H1 (cell line): ENCODE measurements around the gene SAFB. TPM values are rescaled to one million over a fixed set of nuclear protein-coding genes. Genes with fewer than 3 reads are reported as not detected.
"Not testable (repeated sequence)": the region's sequence is repeated elsewhere in the genome, so short reads cannot be mapped to it uniquely, and the experiment has no call there.

ENCODE experiments used
- CTCF ChIA-PET: fragments of 300-600 bp; sonication (Branson Sonifier 250); formaldehyde crosslinking; loops from one replicate; lab custom pipeline; 2021; ENCODE audit not compliant: partially characterized antibody; lab: Charles Lee
- POLR2A ChIA-PET: fragments of 300-600 bp; sonication (Branson Sonifier 250); formaldehyde crosslinking; loops from one replicate; lab custom pipeline; 2021; ENCODE audit warnings: inconsistent platforms; ENCODE audit not compliant: partially characterized antibody; lab: Charles Lee
- DNase-seq, 2 experiments: peaks; one replicate each; pipeline versions ENCODE4 v3.0.0 to v3.0.0-alpha.2; 2010 to 2022; ENCODE audit warnings: low spot score in 2 of 2, low read depth in 1 of 2, mixed read lengths in 1 of 2
- FAIRE-seq: peaks from 2 replicates; lab custom pipeline; 2011; peaks lifted over from hg19 to GRCh38; lab: Jason Lieb, UNC
- H2AFZ ChIP-seq: 2 replicates; pipeline ENCODE4 v1.8.1; 2012; ENCODE audit warnings: low read length, inconsistent platforms
- H2AK5ac ChIP-seq: 2 replicates; pipeline ENCODE4 v1.6.1; 2013; ENCODE audit warnings: low read depth, low read length
- H2BK120ac ChIP-seq: replicated peaks from 2 replicates; pipeline ENCODE3; 2013; ENCODE audit warnings: low read depth, low read length, inconsistent platforms
- H2BK12ac ChIP-seq: 2 replicates; pipeline ENCODE4 v1.6.1; 2013; ENCODE audit warnings: low read depth, low read length
- H2BK15ac ChIP-seq: 2 replicates; pipeline ENCODE4 v1.6.1; 2013; ENCODE audit warnings: low read length
- H2BK20ac ChIP-seq: 2 replicates; pipeline ENCODE4 v1.6.1; 2013; ENCODE audit warnings: low read length
- H2BK5ac ChIP-seq: 2 replicates; pipeline ENCODE4 v1.6.1; 2013; ENCODE audit warnings: low read depth, low read length
- H3K14ac ChIP-seq: 2 replicates; pipeline ENCODE4 v1.6.1; 2013; ENCODE audit warnings: inconsistent platforms; ENCODE audit not compliant: insufficient read length
- H3K18ac ChIP-seq: 2 replicates; pipeline ENCODE4 v1.6.1; 2013; ENCODE audit warnings: low read length; ENCODE audit errors: extremely low read depth
- H3K23ac ChIP-seq: 2 replicates; pipeline ENCODE4 v1.6.1; 2013; ENCODE audit warnings: inconsistent platforms; ENCODE audit not compliant: insufficient read length
- H3K23me2 ChIP-seq: 2 replicates; pipeline ENCODE4 v1.6.1; 2013; ENCODE audit warnings: low read depth, low read length
- H3K27ac ChIP-seq: 2 replicates; pipeline ENCODE4 v1.6.1; 2011; ENCODE audit warnings: low read depth, low read length, inconsistent platforms
- H3K27me3 ChIP-seq, 4 experiments: replicated peaks in 1 of 4; 1 replicate in 1 of 4; 2 replicates in 3 of 4; pipeline versions ENCODE4 v1.6.1 to v1.8.1; 2011 to 2013; ENCODE audit warnings: low read length in 3 of 4, mild to moderate bottlenecking in 3 of 4, inconsistent platforms in 2 of 4, mixed read lengths in 2 of 4, moderate library complexity in 1 of 4; ENCODE audit not compliant: control insufficient read depth in 3 of 4, insufficient read depth in 3 of 4; ENCODE audit errors: extremely low read depth in 1 of 4
- H3K36me3 ChIP-seq, 4 experiments: 2 replicates each; pipeline versions ENCODE4 v1.6.1 to v1.8.1; 2011 to 2013; ENCODE audit warnings: mild to moderate bottlenecking in 4 of 4, low read length in 3 of 4, moderate library complexity in 2 of 4, control low read depth in 1 of 4, inconsistent platforms in 1 of 4; ENCODE audit not compliant: insufficient read depth in 4 of 4, control insufficient read depth in 2 of 4
- H3K4ac ChIP-seq: replicated peaks from 2 replicates; pipeline ENCODE3; 2013; ENCODE audit warnings: low read length, low read depth, mixed read lengths, inconsistent platforms; ENCODE audit not compliant: insufficient read length
- H3K4me1 ChIP-seq, 4 experiments: replicated peaks in 1 of 4; 1 replicate in 1 of 4; 2 replicates in 3 of 4; pipeline versions ENCODE4 v1.6.1 to v1.8.1; 2011 to 2013; ENCODE audit warnings: low read length in 3 of 4, inconsistent platforms in 2 of 4, mixed read lengths in 1 of 4; ENCODE audit not compliant: insufficient read depth in 4 of 4, control insufficient read depth in 3 of 4
- H3K4me2 ChIP-seq, 2 experiments: 2 replicates each; pipeline versions ENCODE4 v1.6.1 to v1.8.1; 2011 to 2013; ENCODE audit warnings: low read depth in 2 of 2, low read length in 2 of 2, control low read depth in 1 of 2, inconsistent platforms in 1 of 2, mild to moderate bottlenecking in 1 of 2; ENCODE audit not compliant: insufficient read depth in 1 of 2
- H3K4me3 ChIP-seq, 4 experiments: fragments of 200-600, 300-600 bp in 1 of 4; sonication (generic), shearing (Covaris generic), sonication (Bioruptor Twin) in 1 of 4; 2 replicates each; pipeline versions ENCODE4 v1.5.1 to v1.8.1; 2011 to 2016; ENCODE audit warnings: low read length in 4 of 4, low read depth in 3 of 4, control low read depth in 2 of 4, inconsistent platforms in 2 of 4, mild to moderate bottlenecking in 2 of 4, mixed read lengths in 1 of 4, moderate library complexity in 1 of 4; ENCODE audit not compliant: insufficient read depth in 2 of 4; ENCODE audit errors: extremely low read depth in 1 of 4
- H3K56ac ChIP-seq: replicated peaks from 2 replicates; pipeline ENCODE3; 2013; ENCODE audit warnings: low read depth, mild to moderate bottlenecking, mixed read lengths, low read length, inconsistent platforms; ENCODE audit not compliant: insufficient read length
- H3K79me1 ChIP-seq: 2 replicates; pipeline ENCODE4 v1.6.1; 2013; ENCODE audit warnings: low read depth, low read length, control low read depth
- H3K79me2 ChIP-seq, 2 experiments: 2 replicates each; pipeline versions ENCODE4 v1.6.1 to v1.8.1; 2012 to 2013; ENCODE audit warnings: low read length in 2 of 2, mild to moderate bottlenecking in 2 of 2, inconsistent platforms in 1 of 2; ENCODE audit not compliant: insufficient read depth in 2 of 2, control insufficient read depth in 1 of 2
- H3K9ac ChIP-seq, 4 experiments: replicated peaks in 1 of 4; 1 replicate in 1 of 4; 2 replicates in 3 of 4; pipeline versions ENCODE4 v1.6.1 to v1.8.1; 2011 to 2013; ENCODE audit warnings: low read depth in 3 of 4, low read length in 3 of 4, control low read depth in 2 of 4, mild to moderate bottlenecking in 2 of 4, moderate library complexity in 2 of 4, inconsistent platforms in 1 of 4; ENCODE audit errors: extremely low read depth in 1 of 4
- H3K9me3 ChIP-seq, 2 experiments: 2 replicates each; pipeline versions ENCODE4 v1.6.1 to v1.8.1; 2012 to 2013; ENCODE audit warnings: mild to moderate bottlenecking in 2 of 2, moderate library complexity in 2 of 2, control low read depth in 1 of 2, inconsistent platforms in 1 of 2, low read depth in 1 of 2, low read length in 1 of 2, mixed read lengths in 1 of 2; ENCODE audit not compliant: insufficient read depth in 2 of 2
- H4K20me1 ChIP-seq, 2 experiments: replicated peaks in 1 of 2; 2 replicates each; pipeline versions ENCODE3 to v1.8.1; 2011 to 2013; ENCODE audit warnings: inconsistent platforms in 2 of 2, low read length in 2 of 2, mild to moderate bottlenecking in 1 of 2; ENCODE audit not compliant: insufficient read depth in 2 of 2, control insufficient read depth in 1 of 2
- H4K5ac ChIP-seq: 2 replicates; pipeline ENCODE4 v1.6.1; 2013; ENCODE audit warnings: low read length, low read depth, mixed read lengths, inconsistent platforms; ENCODE audit not compliant: insufficient read length
- H4K8ac ChIP-seq: 2 replicates; pipeline ENCODE4 v1.8.0; 2013; ENCODE audit warnings: mild to moderate bottlenecking, moderate library complexity, low read length, inconsistent platforms; ENCODE audit not compliant: insufficient read depth; ENCODE audit errors: extremely low read depth
- H4K91ac ChIP-seq: replicated peaks from 2 replicates; pipeline ENCODE3; 2013; ENCODE audit warnings: low read length, mixed read lengths, inconsistent platforms; ENCODE audit not compliant: insufficient read length
- WGBS, 2 experiments: shearing (Covaris generic) in 1 of 2; methylation state at CpG; one replicate each; pipeline versions ENCODE4 v1.1.6 to v1.1.7; 2013 to 2015; ENCODE audit warnings: low lambda C conversion rate in 2 of 2, mixed read lengths in 2 of 2, inconsistent platforms in 1 of 2, low coverage in 1 of 2, missing lambda C conversion rate in 1 of 2; ENCODE audit not compliant: insufficient replicate concordance in 2 of 2, insufficient coverage in 1 of 2, insufficient read length in 1 of 2; ENCODE audit errors: extremely low coverage in 1 of 2, missing lambda C conversion rate in 1 of 2; 5-methylcytosine and 5-hydroxymethylcytosine counted together
- polyA plus RNA-seq, 7 experiments: library from polyadenylated mRNA; depleted of rRNA in 3 of 7; stranded (reverse) in 5 of 7; unstranded in 2 of 7; fragments of >200 nt in 5 of 7; fragments of 200-250 nt in 2 of 7; gene quantifications; 1 replicate in 5 of 7; 2 replicates in 1 of 7; 4 replicates in 1 of 7; pipeline versions ENCODE4 v1.2.1 to v1.2.3, GENCODE V29; 2011 to 2013; ENCODE audit warnings: missing spikeins in 2 of 7, mixed read lengths in 2 of 7
- total RNA-seq: library from RNA; stranded (reverse); fragmentation: NEBNext Ultra II Directional; extraction: Animal tissue kit (Norgen Biotek cat#: 25700); gene quantifications from 2 replicates; pipeline ENCODE4 v1.2.1, GENCODE V29; 2021

The SAFB gene
- total and polyA plus RNA-seq, 2 of the 8 experiments (the other 6 are each of a cell fraction or from before 2014, with no cell fraction given), result 27.0 to 110 TPM

DNA sequence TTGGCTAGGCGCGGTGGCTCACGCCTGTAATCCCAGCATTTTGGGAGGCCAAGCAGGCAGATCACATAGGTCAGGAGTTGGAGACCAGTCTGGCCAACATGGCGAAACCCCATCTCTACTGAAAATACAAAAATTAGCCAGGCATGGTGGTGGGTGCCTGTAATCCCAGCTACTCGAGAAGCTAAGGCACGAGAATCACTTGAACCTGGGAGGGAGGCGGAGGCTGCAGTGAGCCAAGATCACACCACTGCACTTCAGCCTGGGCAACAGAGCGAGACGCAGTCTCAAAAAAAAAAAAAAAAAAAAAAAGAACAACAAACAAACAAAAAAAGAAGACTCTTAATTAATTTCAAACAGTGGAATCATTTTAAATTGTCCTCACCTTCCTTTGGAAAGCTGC, 14.1 kb upstream of the SAFB start:
- FAIRE-seq, H2BK120ac ChIP-seq, DNase-seq, H3K4me3 ChIP-seq, H2BK15ac ChIP-seq, H2BK12ac ChIP-seq, H3K79me1 ChIP-seq, H3K27me3 ChIP-seq, H3K23me2 ChIP-seq, H3K18ac ChIP-seq, H3K9ac ChIP-seq, H3K14ac ChIP-seq, H4K91ac ChIP-seq, H3K27ac ChIP-seq, H2AK5ac ChIP-seq, H3K4me1 ChIP-seq, H2BK20ac ChIP-seq, H4K8ac ChIP-seq, H4K5ac ChIP-seq, H3K4ac ChIP-seq, H3K4me2 ChIP-seq, H2BK5ac ChIP-seq, H3K56ac ChIP-seq, H2AFZ ChIP-seq, H3K9me3 ChIP-seq, H3K23ac ChIP-seq: not testable (repeated sequence)
- CTCF ChIA-PET, result interaction anchor here (0.6 kb wide), 1 partner anchor 342 kb away, joined by 3 read pairs; no protein-coding TSS in a partner anchor
- Histone ChIP-seq H3K79me2 (peaks cover 0 to 17% of the 10 kb centered on the region in 2 experiments; a peak in 3 of 4 replicates), H4K20me1 (peaks cover 15 to 16% of the 10 kb centered on the region in 2 experiments), H3K36me3 (peaks cover 39 to 78% (median 69%) of the 10 kb centered on the region in 4 experiments)
- 90% methylated on average over 7 of the region's 9 CpGs; no CpG with 5 or more reads in 1 of the 2 experiments for WGBS, 2 experiments
- POLR2A ChIA-PET, result interaction anchor here (0.8 to 1.7 kb wide), 3 partner anchors 10 to 14 kb away, joined by 3 to 5 read pairs (median 4); partner anchors contain the start of genes SAFB and SAFB2
